Breast epithelium (tissue), 4 donors: ENCODE measurements around the gene MCU. TPM values are rescaled to one million over a fixed set of nuclear protein-coding genes. Genes with fewer than 3 reads are reported as not detected.
A peak's percentile ranks its signal among the peaks of the same experiment; 100 is the strongest.
"Not testable (repeated sequence)": the region's sequence is repeated elsewhere in the genome, so short reads cannot be mapped to it uniquely, and the experiment has no call there.

Experiments used
- DNase-seq, 2 donors: peaks; one replicate each; pipeline ENCODE4 v3.0.0-alpha.2; 2019; ENCODE audit warnings: low spot score in 2 of 2
- H3K27ac ChIP-seq, 2 donors: fragments of 200-600 bp; sonication (generic) in 1 of 2; one replicate each; pipeline ENCODE4 v1.5.1; 2016 to 2019; ENCODE audit warnings: mild to moderate bottlenecking in 1 of 2
- H3K27me3 ChIP-seq, 2 donors: fragments of 200-600 bp; sonication (generic) in 1 of 2; one replicate each; pipeline versions ENCODE4 v1.5.1 to v1.6.0; 2017 to 2019; ENCODE audit warnings: control low read depth in 1 of 2, mild to moderate bottlenecking in 1 of 2
- H3K36me3 ChIP-seq: fragments of 200-600 bp; one replicate; pipeline ENCODE4 v1.5.1; 2019
- H3K4me1 ChIP-seq, 2 donors: fragments of 200-600 bp; sonication (generic); one replicate each; pipeline ENCODE4 v1.5.1; 2016 to 2019; ENCODE audit warnings: control low read depth in 1 of 2
- H3K4me3 ChIP-seq, 3 donors: fragments of 200-600 bp; sonication (generic); 1 replicate in 2 of 3; 2 replicates in 1 of 3; pipeline ENCODE4 v1.5.1; 2016 to 2019; ENCODE audit warnings: mild to moderate bottlenecking in 3 of 3, moderate library complexity in 2 of 3
- H3K9me3 ChIP-seq, 2 donors: fragments of 200-600 bp; sonication (generic) in 1 of 2; one replicate each; pipeline ENCODE4 v1.5.1; 2016 to 2019; ENCODE audit warnings: control low read depth in 1 of 2
- CTCF ChIP-seq, 3 donors: fragments of 450-650 bp; IDR thresholded peaks; one replicate each; pipeline ENCODE4 v1.5.1; 2016 to 2017; ENCODE audit warnings: antibody characterized with exemption in 3 of 3, mild to moderate bottlenecking in 3 of 3, moderate library complexity in 3 of 3
- POLR2A ChIP-seq: fragments of 450-650 bp; IDR thresholded peaks from one replicate; pipeline ENCODE4 v1.6.1; 2016; ENCODE audit warnings: antibody characterized with exemption, mild to moderate bottlenecking, moderate library complexity
- POLR2AphosphoS5 ChIP-seq, 3 donors: sonication (generic); formaldehyde crosslinking; IDR thresholded peaks; one replicate each; pipeline ENCODE4 v1.6.1; 2017; ENCODE audit warnings: antibody characterized with exemption in 3 of 3
- intact Hi-C: fragments of 100-400 bp; cut with DNase I; formaldehyde crosslinking; loops from one replicate; pipeline ENCODE4 v1.15.1; 2023; ENCODE audit warnings: low total_unique reads
- total RNA-seq, 3 donors: library from RNA; depleted of rRNA; stranded (reverse); fragments of >200 nt; gene quantifications; one replicate each; pipeline ENCODE4 v1.1.0, GENCODE V29; 2016

Gene MCU
- total RNA-seq, 3 donors from 2014 or later, result 11.7 to 27.4 (median 20.6) TPM

- Histone ChIP-seq H3K36me3 (no peaks in the 10 kb centered on the region), H3K27ac (no peak overlapping the region), H3K27me3 (no peaks in the 10 kb centered on the region), H3K4me3 (no peak overlapping the region), H3K9me3 (no peaks in the 10 kb centered on the region), H3K4me1 (no peaks in the 10 kb centered on the region)
- intact Hi-C loops, result no loop called here
- TF ChIP-seq POLR2A, result no peak
- no peak for TF ChIP-seq CTCF (IDR thresholded peaks at IDR 0.05)
- TF ChIP-seq POLR2AphosphoS5 (IDR thresholded peaks at IDR 0.05), result no peak
- peak in 1 of 2 donors; percentile 58 for DNase-seq
These were observed 206.7 kb downstream of the MCU start for GRCh38 chr10:72898616-72899015.

- H3K27ac ChIP-seq, result no peak overlapping the region
- no peak overlapping the region for H3K4me3 ChIP-seq
- TF ChIP-seq POLR2A, result no peak
- TF ChIP-seq CTCF (IDR thresholded peaks at IDR 0.05), result no peak
- no peak for TF ChIP-seq POLR2AphosphoS5 (IDR thresholded peaks at IDR 0.05)
- no peaks in the 10 kb centered on the region for H3K4me1 ChIP-seq
- no peaks in the 10 kb centered on the region for H3K9me3 ChIP-seq
- no peaks in the 10 kb centered on the region for H3K27me3 ChIP-seq
- intact Hi-C loops, result no loop called here
- DNase-seq, result no peak
- no peaks in the 10 kb centered on the region for H3K36me3 ChIP-seq
These were observed 207.6 kb downstream of the MCU start for GRCh38 chr10:72899545-72899944.

GRCh38 chr10:72903941-72904446 is 212.1 kb downstream of the MCU start:
- intact Hi-C loops, H3K36me3 ChIP-seq, H3K27me3 ChIP-seq, H3K4me1 ChIP-seq, H3K9me3 ChIP-seq, H3K27ac ChIP-seq, DNase-seq, H3K4me3 ChIP-seq: not testable (repeated sequence)

GRCh38 chr10:72904806-72905205 is 212.9 kb downstream of the MCU start:
- Histone ChIP-seq H3K27ac (no peak overlapping the region), H3K4me3 (no peak overlapping the region), H3K9me3 (no peaks in the 10 kb centered on the region), H3K36me3 (no peaks in the 10 kb centered on the region), H3K27me3 (no peaks in the 10 kb centered on the region), H3K4me1 (no peaks in the 10 kb centered on the region)
- TF ChIP-seq POLR2AphosphoS5 (IDR thresholded peaks at IDR 0.05) (no peak), CTCF (IDR thresholded peaks at IDR 0.05) (no peak), POLR2A (no peak)
- no peak for DNase-seq
- intact Hi-C loops, result no loop called here

GRCh38 chr10:72906446-72906845 is 214.5 kb downstream of the MCU start:
- no peaks in the 10 kb centered on the region for H3K27me3 ChIP-seq
- H3K36me3 ChIP-seq, result no peaks in the 10 kb centered on the region
- no peak for DNase-seq
- H3K4me1 ChIP-seq, result no peaks in the 10 kb centered on the region
- H3K9me3 ChIP-seq, result no peaks in the 10 kb centered on the region
- no peak overlapping the region for H3K27ac ChIP-seq
- intact Hi-C loops, result no loop called here
- TF ChIP-seq POLR2A (no peak), POLR2AphosphoS5 (IDR thresholded peaks at IDR 0.05) (no peak), CTCF (IDR thresholded peaks at IDR 0.05) (no peak)
- no peak overlapping the region for H3K4me3 ChIP-seq

DNA sequence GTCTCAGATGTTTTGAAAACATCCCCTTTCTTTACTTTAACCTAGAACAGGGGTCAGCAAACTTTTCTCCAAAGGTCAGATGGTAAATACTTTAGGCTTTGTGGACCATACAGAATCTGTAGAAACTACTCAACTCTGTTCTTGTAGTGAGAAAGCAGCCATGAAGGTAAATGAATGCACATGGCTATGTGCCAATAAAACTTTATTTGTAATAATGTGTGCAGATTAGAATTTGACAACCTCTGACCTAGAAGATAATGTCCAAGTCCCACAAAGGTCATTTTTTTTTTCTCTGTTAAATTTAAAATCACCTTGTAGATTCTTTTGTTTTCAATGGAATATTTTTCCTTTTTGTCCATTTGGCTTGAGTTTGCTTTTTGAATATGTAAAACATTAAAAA is 218.8 kb downstream of the MCU start:
- H3K36me3 ChIP-seq, result no peaks in the 10 kb centered on the region
- no peak overlapping the region for H3K27ac ChIP-seq
- DNase-seq, result no peak
- H3K4me3 ChIP-seq, result no peak overlapping the region
- intact Hi-C loops, result no loop called here
- H3K4me1 ChIP-seq, result no peaks in the 10 kb centered on the region
- no peaks in the 10 kb centered on the region for H3K27me3 ChIP-seq
- no peaks in the 10 kb centered on the region for H3K9me3 ChIP-seq
- TF ChIP-seq CTCF (IDR thresholded peaks at IDR 0.05) (no peak), POLR2AphosphoS5 (IDR thresholded peaks at IDR 0.05) (no peak), POLR2A (no peak)
